GM10248 (cell line): ENCODE measurements around the gene ELF1.
"Not testable (repeated sequence)": the region's sequence is repeated elsewhere in the genome, so short reads cannot be mapped to it uniquely, and the experiment has no call there.

Experiments used
- CTCF ChIA-PET: fragments of 300-600 bp; sonication (Branson Sonifier 250); formaldehyde crosslinking; extraction: SDS; loops from one replicate; lab custom pipeline; 2021; ENCODE audit warnings: antibody characterized with exemption; lab: Yijun Ruan, JAX
- POLR2A ChIA-PET: fragments of 350-650 bp; sonication (Branson Sonifier 250); formaldehyde crosslinking; extraction: SDS; loops from one replicate; lab custom pipeline; 2020; ENCODE audit warnings: antibody characterized with exemption; lab: Yijun Ruan, JAX
- DNase-seq: peaks from one replicate; pipeline ENCODE4 v3.0.0; 2012; ENCODE audit errors: extremely low spot score
- CTCF ChIP-seq: IDR thresholded peaks from 2 replicates; pipeline ENCODE4 v1.5.1; 2012; ENCODE audit warnings: mild to moderate bottlenecking, low read depth; ENCODE audit errors: extremely low read depth, missing control alignments, control extremely low read depth

Gene ELF1

GRCh38 chr13:41049480-41050440 is 30.6 kb upstream of the ELF1 start:
- ChIA-PET CTCF (interaction anchor here (1.0 to 1.7 kb wide), 3 partner anchors 10 to 23 kb away, joined by 3 to 5 read pairs (median 4); no protein-coding TSS in a partner anchor), POLR2A (no interaction called here)
- no peak for TF ChIP-seq CTCF
- DNase-seq, result no peak

GRCh38 chr13:41048640-41049039 is 29.5 kb upstream of the ELF1 start:
- POLR2A ChIA-PET, result no interaction called here
- no peak for DNase-seq
- TF ChIP-seq CTCF, result no peak
- CTCF ChIA-PET, result interaction anchor here (1.4 to 2.6 kb wide), 4 partner anchors 9 to 74 kb away, joined by 4 to 7 read pairs (median 6); no protein-coding TSS in a partner anchor

- DNase-seq, POLR2A ChIA-PET: not testable (repeated sequence)
- CTCF ChIA-PET, result interaction anchor here (2.0 kb wide), 1 partner anchor 12 kb away, joined by 15 read pairs; no protein-coding TSS in a partner anchor
Observed at GRCh38 chr13:41042419-41042818, 23.3 kb upstream of the ELF1 start.

- ChIA-PET POLR2A (interaction anchor here (0.6 kb wide), 1 partner anchor 246 kb away, joined by 4 read pairs; no protein-coding TSS in a partner anchor), CTCF (interaction anchor here (1.2 to 2.0 kb wide), 2 partner anchors 13 to 15 kb away, joined by 4 to 15 read pairs; no protein-coding TSS in a partner anchor)
- DNase-seq, result no peak
- TF ChIP-seq CTCF, result no peak
Observed at GRCh38 chr13:41040584-41041334, 21.6 kb upstream of the ELF1 start.

GRCh38 chr13:41039746-41040145 is 20.6 kb upstream of the ELF1 start:
- CTCF ChIA-PET, result interaction anchor here (1.2 to 2.9 kb wide), 2 partner anchors 13 to 16 kb away, joined by 3 to 8 read pairs; no protein-coding TSS in a partner anchor
- POLR2A ChIA-PET, result no interaction called here
- no peak for TF ChIP-seq CTCF
- no peak for DNase-seq

- CTCF ChIA-PET, DNase-seq, POLR2A ChIA-PET: not testable (repeated sequence)
Observed at GRCh38 chr13:41036557-41036956, 17.4 kb upstream of the ELF1 start.

GRCh38 chr13:41034881-41035280 is 15.8 kb upstream of the ELF1 start:
- ChIA-PET POLR2A (no interaction called here), CTCF (no interaction called here)
- DNase-seq, result no peak
- no peak for TF ChIP-seq CTCF
